Stimulated activated CD8-positive, alpha-beta memory T cell treated with anti-CD3 and anti-CD28 coated beads, Interleukin-4, amount 100 ng/mL, for 1 hour (primary cell): ENCODE results near the gene HSPB9.
"Not testable (repeated sequence)": the region's sequence is repeated elsewhere in the genome, so short reads cannot be mapped to it uniquely, and the experiment has no call there.

Experiments
- DNase-seq, 2 donors: peaks; one replicate each; pipeline ENCODE4 v3.0.0-alpha.2; 2020; ENCODE audit warnings: low read depth in 2 of 2, low spot score in 1 of 2

The HSPB9 gene

GRCh38 chr17:42141382-42141781, 18.8 kb downstream of the HSPB9 start:
- DNase-seq = no peak

GRCh38 chr17:42142371-42142896, 19.8 kb downstream of the HSPB9 start:
- DNase-seq = no peak

- DNase-seq = not testable (repeated sequence)
Observed at GRCh38 chr17:42143138-42143537, 20.5 kb downstream of the HSPB9 start.

- no peak for DNase-seq
Observed at GRCh38 chr17:42146911-42147607, 24.5 kb downstream of the HSPB9 start.

GRCh38 chr17:42153919-42154742, 31.5 kb downstream of the HSPB9 start:
- DNase-seq = no peak

GRCh38 chr17:42155614-42156045, 33.0 kb downstream of the HSPB9 start:
- no peak for DNase-seq

- DNase-seq = no peak
Observed at GRCh38 chr17:42159796-42160530, 37.4 kb downstream of the HSPB9 start.

GRCh38 chr17:42160531-42160910, 37.9 kb downstream of the HSPB9 start:
- no peak for DNase-seq

- no peak for DNase-seq
Observed at GRCh38 chr17:42163113-42163512, 40.5 kb downstream of the HSPB9 start.

GRCh38 chr17:42163696-42164407, 41.2 kb downstream of the HSPB9 start:
- no peak for DNase-seq

- no peak for DNase-seq
Observed at GRCh38 chr17:42165751-42166150, 43.1 kb downstream of the HSPB9 start.

- no peak for DNase-seq
Observed at GRCh38 chr17:42166196-42166763, 43.7 kb downstream of the HSPB9 start.

GRCh38 chr17:42167807-42168206, 45.2 kb downstream of the HSPB9 start:
- DNase-seq = no peak

- no peak for DNase-seq
Observed at GRCh38 chr17:42169351-42169750, 46.7 kb downstream of the HSPB9 start.

GRCh38 chr17:42171831-42172230, 49.2 kb downstream of the HSPB9 start:
- no peak for DNase-seq
